Loucy (cell line): Measurements from ENCODE around the gene NPDC1.
A peak's percentile ranks its signal among the peaks of the same experiment; 100 is the strongest.

Experiments used
- H2AFZ ChIP-seq: fragments of 200-600 bp; sonication (generic); 2 replicates; pipeline ENCODE4 v1.6.0; 2016; ENCODE audit warnings: antibody characterized with exemption, mild to moderate bottlenecking, low read length, moderate library complexity
- H3F3A ChIP-seq: fragments of 200-600 bp; 2 replicates; pipeline ENCODE4 v1.6.0; 2016; ENCODE audit warnings: antibody characterized with exemption, low read depth, mild to moderate bottlenecking
- H3K27me3 ChIP-seq: fragments of 200-600 bp; sonication (generic); 2 replicates; pipeline ENCODE4 v1.6.1; 2014; ENCODE audit warnings: low read length, mild to moderate bottlenecking; ENCODE audit not compliant: insufficient read depth, poor library complexity, severe bottlenecking
- H3K36me3 ChIP-seq: fragments of 200-600 bp; sonication (generic); 2 replicates; pipeline ENCODE4 v1.6.1; 2016; ENCODE audit warnings: low read length; ENCODE audit not compliant: insufficient read depth
- H3K4me1 ChIP-seq: fragments of 200-600 bp; sonication (generic); 2 replicates; pipeline ENCODE4 v1.5.1; 2014; ENCODE audit warnings: low read length, mild to moderate bottlenecking; ENCODE audit not compliant: insufficient read depth, poor library complexity, severe bottlenecking
- H3K4me2 ChIP-seq: fragments of 200-600 bp; sonication (generic); 2 replicates; pipeline ENCODE4 v1.6.0; 2014; ENCODE audit warnings: antibody characterized with exemption, low read length, low read depth, mild to moderate bottlenecking; ENCODE audit not compliant: poor library complexity, severe bottlenecking
- H3K4me3 ChIP-seq: fragments of 200-600 bp; sonication (generic); 2 replicates; pipeline ENCODE4 v1.5.1; 2014; ENCODE audit warnings: low read length, mild to moderate bottlenecking, mixed read lengths; ENCODE audit not compliant: poor library complexity, severe bottlenecking
- H3K79me2 ChIP-seq: fragments of 200-600 bp; sonication (generic); 2 replicates; pipeline ENCODE4 v1.6.1; 2014; ENCODE audit warnings: low read length; ENCODE audit not compliant: insufficient read depth
- H3K9ac ChIP-seq: fragments of 200-600 bp; sonication (generic); 2 replicates; pipeline ENCODE4 v1.6.0; 2014; ENCODE audit warnings: mild to moderate bottlenecking, low read depth, low read length, moderate library complexity; ENCODE audit not compliant: poor library complexity, severe bottlenecking
- H3K9me2 ChIP-seq: fragments of 200-600 bp; sonication (generic); replicated peaks from 2 replicates; pipeline ENCODE4 v1.6.1; 2016; ENCODE audit warnings: low read depth, low read length, mixed read lengths
- H3K9me3 ChIP-seq: fragments of 200-600 bp; sonication (generic); 2 replicates; pipeline ENCODE4 v1.6.1; 2014; ENCODE audit warnings: mild to moderate bottlenecking, antibody characterized with exemption, low read length, low read depth; ENCODE audit not compliant: insufficient read depth
- H4K20me1 ChIP-seq: fragments of 200-600 bp; sonication (generic); 2 replicates; pipeline ENCODE4 v1.6.0; 2014; ENCODE audit warnings: antibody characterized with exemption, low read length, mild to moderate bottlenecking; ENCODE audit not compliant: insufficient read depth, poor library complexity, severe bottlenecking
- EZH2phosphoT487 ChIP-seq: fragments of 200-600 bp; IDR thresholded peaks from 2 replicates; pipeline ENCODE4 v1.6.1; 2018; ENCODE audit warnings: antibody characterized with exemption, mild to moderate bottlenecking, moderate library complexity, borderline replicate concordance
- TF ChIP-seq, protein P1 (sequence below): fragments of 200-600 bp; sonication (generic); conservative IDR thresholded peaks from 2 replicates; pipeline ENCODE4 v1.5.1; 2014; ENCODE audit warnings: mild to moderate bottlenecking, antibody characterized with exemption, low read length

NPDC1 gene

DNA sequence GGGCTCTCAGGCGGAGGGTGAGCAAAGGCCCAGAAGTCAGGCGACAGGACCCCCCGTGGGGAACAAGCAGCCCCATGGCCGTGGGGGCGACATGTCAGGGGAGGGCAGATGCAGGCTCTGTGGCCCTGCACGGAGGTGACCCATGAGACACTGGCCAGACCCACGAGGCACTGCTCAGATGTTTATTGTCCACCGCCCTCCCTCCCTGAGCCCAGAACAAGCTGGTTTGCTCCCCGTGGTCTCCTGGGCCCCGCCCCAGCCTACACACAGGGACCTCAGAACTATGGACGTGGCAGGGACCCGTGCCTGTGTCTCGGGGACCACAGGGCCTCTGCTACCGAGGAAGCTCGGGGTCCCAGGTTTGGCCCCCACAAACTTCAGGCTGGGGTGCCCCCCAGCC is 16.0 kb downstream of the NPDC1 start:
- no peak overlapping the region for H2AFZ ChIP-seq
- TF ChIP-seq, protein P1, sequence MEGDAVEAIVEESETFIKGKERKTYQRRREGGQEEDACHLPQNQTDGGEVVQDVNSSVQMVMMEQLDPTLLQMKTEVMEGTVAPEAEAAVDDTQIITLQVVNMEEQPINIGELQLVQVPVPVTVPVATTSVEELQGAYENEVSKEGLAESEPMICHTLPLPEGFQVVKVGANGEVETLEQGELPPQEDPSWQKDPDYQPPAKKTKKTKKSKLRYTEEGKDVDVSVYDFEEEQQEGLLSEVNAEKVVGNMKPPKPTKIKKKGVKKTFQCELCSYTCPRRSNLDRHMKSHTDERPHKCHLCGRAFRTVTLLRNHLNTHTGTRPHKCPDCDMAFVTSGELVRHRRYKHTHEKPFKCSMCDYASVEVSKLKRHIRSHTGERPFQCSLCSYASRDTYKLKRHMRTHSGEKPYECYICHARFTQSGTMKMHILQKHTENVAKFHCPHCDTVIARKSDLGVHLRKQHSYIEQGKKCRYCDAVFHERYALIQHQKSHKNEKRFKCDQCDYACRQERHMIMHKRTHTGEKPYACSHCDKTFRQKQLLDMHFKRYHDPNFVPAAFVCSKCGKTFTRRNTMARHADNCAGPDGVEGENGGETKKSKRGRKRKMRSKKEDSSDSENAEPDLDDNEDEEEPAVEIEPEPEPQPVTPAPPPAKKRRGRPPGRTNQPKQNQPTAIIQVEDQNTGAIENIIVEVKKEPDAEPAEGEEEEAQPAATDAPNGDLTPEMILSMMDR = no peak
- no peak for TF ChIP-seq EZH2phosphoT487
- H3K9me2 ChIP-seq = no peaks in the 10 kb centered on the region
- peaks cover 62% of the 10 kb centered on the region for H3K4me1 ChIP-seq
- peaks cover 12% of the 10 kb centered on the region; the same call in 1 of the 2 replicates for H3F3A ChIP-seq
- peak overlapping the region; percentile 81 for H3K4me3 ChIP-seq
- H3K36me3 ChIP-seq = no peaks in the 10 kb centered on the region
- H4K20me1 ChIP-seq = peaks cover 5% of the 10 kb centered on the region
- no peaks in the 10 kb centered on the region for H3K27me3 ChIP-seq
- peak overlapping the region; percentile 90 for H3K4me2 ChIP-seq
- no peaks in the 10 kb centered on the region for H3K9me3 ChIP-seq
- peaks cover 5% of the 10 kb centered on the region; the same call in 1 of the 2 replicates for H3K79me2 ChIP-seq
- peak overlapping the region; percentile 92 for H3K9ac ChIP-seq

DNA sequence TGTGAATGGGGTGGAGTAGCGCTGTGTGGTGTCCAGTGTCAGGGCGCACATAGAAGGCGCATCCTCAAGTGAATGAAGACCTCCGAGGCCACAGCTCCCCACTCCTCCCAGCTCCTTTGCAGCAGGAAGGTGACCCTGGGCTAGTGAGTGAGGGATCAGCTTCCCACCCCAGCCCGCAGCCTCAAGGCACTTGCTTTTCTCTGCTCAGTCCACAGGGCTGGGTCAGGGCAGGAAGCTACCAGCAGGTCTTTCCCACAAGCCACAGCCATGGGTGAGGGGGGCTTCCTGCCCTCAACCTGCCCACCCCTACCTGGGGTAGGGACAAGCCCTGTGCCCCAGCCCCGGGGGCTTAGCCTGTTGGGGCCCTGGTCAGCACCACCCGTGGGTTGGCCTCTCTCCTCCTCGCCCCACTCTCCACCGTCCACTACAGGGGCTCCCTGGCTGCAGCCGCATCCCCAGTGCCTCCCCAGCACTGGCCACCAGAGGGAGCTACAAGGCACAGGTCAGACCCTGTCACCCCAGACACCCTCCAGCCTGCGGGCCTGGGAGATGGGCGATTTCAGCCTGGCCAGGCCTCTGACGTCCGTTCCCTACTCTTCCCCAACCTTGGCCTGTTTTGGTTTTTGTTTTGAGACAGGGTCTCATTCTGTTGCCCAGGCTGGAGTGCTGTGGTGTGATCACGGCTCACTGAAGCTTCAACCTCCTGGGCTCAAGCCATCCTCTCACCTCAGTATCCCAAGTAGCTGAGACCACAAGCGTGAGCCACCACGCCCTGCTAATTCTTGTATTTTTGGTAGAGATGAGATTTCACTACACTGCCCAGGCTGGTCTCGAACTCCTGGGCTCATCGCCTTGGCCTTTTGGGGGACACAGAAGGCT is 16.7 kb downstream of the NPDC1 start:
- no peak overlapping the region for H2AFZ ChIP-seq
- no peaks in the 10 kb centered on the region for H3K27me3 ChIP-seq
- peaks cover 5% of the 10 kb centered on the region; the same call in 1 of the 2 replicates for H3K79me2 ChIP-seq
- peak overlapping the region; percentile 90 for H3K4me2 ChIP-seq
- H3K9me2 ChIP-seq = no peaks in the 10 kb centered on the region
- no peaks in the 10 kb centered on the region for H3K9me3 ChIP-seq
- no peak for TF ChIP-seq EZH2phosphoT487
- TF ChIP-seq, protein P1 = peak; percentile 86
- H3F3A ChIP-seq = peaks cover 12% of the 10 kb centered on the region; the same call in 1 of the 2 replicates
- H4K20me1 ChIP-seq = peaks cover 5% of the 10 kb centered on the region
- no peaks in the 10 kb centered on the region for H3K36me3 ChIP-seq
- H3K9ac ChIP-seq = peak overlapping the region; percentile 92
- peaks cover 55% of the 10 kb centered on the region for H3K4me1 ChIP-seq
- H3K4me3 ChIP-seq = peak overlapping the region; percentile 81

DNA sequence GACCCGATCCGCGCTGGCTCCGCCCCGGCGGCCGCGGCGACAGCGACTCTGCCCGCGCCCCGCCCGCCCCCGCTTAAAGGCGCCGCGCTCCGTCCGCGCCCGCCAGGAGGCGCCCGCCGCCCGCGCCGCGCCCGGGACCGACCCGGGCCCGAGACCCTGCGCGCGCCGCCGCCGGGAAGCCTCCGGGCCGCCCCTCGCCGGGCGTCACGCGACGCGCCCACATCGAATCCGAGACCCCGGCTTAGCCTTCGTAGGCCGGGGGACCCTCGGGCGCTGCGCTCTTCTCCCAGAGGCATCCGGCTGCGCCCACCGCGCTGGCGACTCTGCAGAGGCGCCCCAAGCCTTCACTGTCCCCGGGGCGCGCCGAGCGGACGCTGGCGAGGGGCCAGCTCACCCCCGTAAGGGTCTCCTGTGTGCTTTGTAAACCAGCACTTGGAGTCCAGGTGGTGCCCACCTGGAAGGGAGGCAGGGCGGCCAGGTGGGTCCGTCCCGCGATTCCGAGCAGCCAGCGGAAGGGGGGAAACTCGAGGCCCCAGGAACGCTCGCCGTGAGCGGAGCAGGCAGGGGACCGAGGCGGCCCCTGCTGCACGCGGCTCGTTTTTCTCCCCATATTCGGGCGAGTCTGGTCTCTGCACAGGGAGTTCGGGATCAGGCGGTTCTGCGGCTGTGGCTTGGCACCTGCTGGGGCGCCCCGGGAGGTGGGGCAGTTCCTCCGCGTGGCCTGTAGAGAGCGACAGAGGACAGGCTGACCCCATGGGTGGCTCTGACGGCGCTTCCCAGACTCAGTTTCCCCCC is 17.5 kb downstream of the NPDC1 start:
- peak overlapping the region; percentile 93 for H2AFZ ChIP-seq
- peaks cover 5% of the 10 kb centered on the region for H4K20me1 ChIP-seq
- peak overlapping the region; percentile 92 for H3K9ac ChIP-seq
- H3K27me3 ChIP-seq = no peaks in the 10 kb centered on the region
- peak overlapping the region; percentile 90 for H3K4me2 ChIP-seq
- no peaks in the 10 kb centered on the region for H3K36me3 ChIP-seq
- no peak for TF ChIP-seq EZH2phosphoT487
- TF ChIP-seq, protein P1 = peak; percentile 45; the same call in 1 of the 2 replicates
- H3K9me3 ChIP-seq = no peaks in the 10 kb centered on the region
- H3K4me3 ChIP-seq = peak overlapping the region; percentile 81
- H3K4me1 ChIP-seq = peaks cover 55% of the 10 kb centered on the region
- H3K79me2 ChIP-seq = peaks cover 5% of the 10 kb centered on the region; the same call in 1 of the 2 replicates
- H3K9me2 ChIP-seq = no peaks in the 10 kb centered on the region
- peaks cover 7% of the 10 kb centered on the region; the same call in 1 of the 2 replicates for H3F3A ChIP-seq
